Measurements from ENCODE around the gene ZNF212. TPM values are rescaled to one million over a fixed set of nuclear protein-coding genes. Genes with fewer than 3 reads are reported as not detected.

The ZNF212 gene
- total RNA-seq, 1 donor from 2014 or later: 15.8 TPM

- TF ChIP-seq CTCF (conservative IDR thresholded peaks at IDR 0.05): no peak
- H3K9me3 Mint-ChIP-seq: peaks cover 7% of the 10 kb centered on the region
- no peaks in the 10 kb centered on the region for H3K4me1 Mint-ChIP-seq
- H3K4me3 Mint-ChIP-seq: no peak overlapping the region
- H3K27me3 Mint-ChIP-seq (ENCODE audit: low read depth): no peaks in the 10 kb centered on the region
- no peak for DNase-seq (ENCODE audit: low read depth, low spot score)
- no peak overlapping the region for H3K27ac Mint-ChIP-seq (ENCODE audit: unreplicated experiment)
- peaks cover 32% of the 10 kb centered on the region for H3K36me3 Mint-ChIP-seq (ENCODE audit: low read depth)
Measured at GRCh38 chr7:149277871-149278270, 38.4 kb downstream of the ZNF212 start.

DNA sequence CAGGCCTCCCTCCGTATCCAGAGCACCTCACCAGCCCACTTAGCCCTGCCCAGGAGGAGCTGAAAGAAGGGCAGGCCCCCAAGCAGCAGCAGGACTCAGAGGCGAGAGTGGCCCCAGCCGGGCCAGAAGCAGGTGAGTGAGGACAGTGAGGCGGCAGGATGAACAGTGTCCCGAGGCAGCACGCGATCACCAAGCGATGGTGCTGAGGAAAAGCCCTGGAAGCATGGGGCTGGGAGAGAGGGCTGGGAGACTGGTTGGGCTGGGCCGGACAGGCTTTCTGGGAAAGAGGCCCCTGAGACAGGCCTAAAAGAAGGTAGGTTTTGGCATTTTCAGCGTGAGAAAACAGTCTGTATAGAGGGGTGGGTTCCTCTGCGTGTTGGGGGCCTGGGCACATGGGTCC lies 38.9 kb downstream of the ZNF212 start:
- no peaks in the 10 kb centered on the region for H3K4me1 Mint-ChIP-seq
- H3K36me3 Mint-ChIP-seq (ENCODE audit: low read depth): peaks cover 27% of the 10 kb centered on the region
- TF ChIP-seq CTCF (conservative IDR thresholded peaks at IDR 0.05): no peak
- no peaks in the 10 kb centered on the region for H3K27me3 Mint-ChIP-seq (ENCODE audit: low read depth)
- H3K27ac Mint-ChIP-seq (ENCODE audit: unreplicated experiment): no peak overlapping the region
- no peak for DNase-seq (ENCODE audit: low read depth, low spot score)
- no peak overlapping the region for H3K4me3 Mint-ChIP-seq
- H3K9me3 Mint-ChIP-seq: peaks cover 7% of the 10 kb centered on the region

GRCh38 chr7:149279111-149279743 lies 39.8 kb downstream of the ZNF212 start:
- Mint-ChIP-seq H3K36me3 (ENCODE audit: low read depth) (peaks cover 22% of the 10 kb centered on the region), H3K4me3 (no peak overlapping the region), H3K27me3 (ENCODE audit: low read depth) (no peaks in the 10 kb centered on the region), H3K9me3 (peaks cover 4% of the 10 kb centered on the region), H3K27ac (ENCODE audit: unreplicated experiment) (no peak overlapping the region), H3K4me1 (no peaks in the 10 kb centered on the region)
- no peak for TF ChIP-seq CTCF (conservative IDR thresholded peaks at IDR 0.05)
- DNase-seq (ENCODE audit: low read depth, low spot score): no peak

- H3K36me3 Mint-ChIP-seq (ENCODE audit: low read depth): peaks cover 18% of the 10 kb centered on the region
- H3K27me3 Mint-ChIP-seq (ENCODE audit: low read depth): no peaks in the 10 kb centered on the region
- no peak for DNase-seq (ENCODE audit: low read depth, low spot score)
- no peaks in the 10 kb centered on the region for H3K9me3 Mint-ChIP-seq
- TF ChIP-seq CTCF (conservative IDR thresholded peaks at IDR 0.05): no peak
- H3K4me3 Mint-ChIP-seq: no peak overlapping the region
- no peaks in the 10 kb centered on the region for H3K4me1 Mint-ChIP-seq
- H3K27ac Mint-ChIP-seq (ENCODE audit: unreplicated experiment): no peak overlapping the region
Measured at GRCh38 chr7:149280151-149280550, 40.7 kb downstream of the ZNF212 start.

DNA sequence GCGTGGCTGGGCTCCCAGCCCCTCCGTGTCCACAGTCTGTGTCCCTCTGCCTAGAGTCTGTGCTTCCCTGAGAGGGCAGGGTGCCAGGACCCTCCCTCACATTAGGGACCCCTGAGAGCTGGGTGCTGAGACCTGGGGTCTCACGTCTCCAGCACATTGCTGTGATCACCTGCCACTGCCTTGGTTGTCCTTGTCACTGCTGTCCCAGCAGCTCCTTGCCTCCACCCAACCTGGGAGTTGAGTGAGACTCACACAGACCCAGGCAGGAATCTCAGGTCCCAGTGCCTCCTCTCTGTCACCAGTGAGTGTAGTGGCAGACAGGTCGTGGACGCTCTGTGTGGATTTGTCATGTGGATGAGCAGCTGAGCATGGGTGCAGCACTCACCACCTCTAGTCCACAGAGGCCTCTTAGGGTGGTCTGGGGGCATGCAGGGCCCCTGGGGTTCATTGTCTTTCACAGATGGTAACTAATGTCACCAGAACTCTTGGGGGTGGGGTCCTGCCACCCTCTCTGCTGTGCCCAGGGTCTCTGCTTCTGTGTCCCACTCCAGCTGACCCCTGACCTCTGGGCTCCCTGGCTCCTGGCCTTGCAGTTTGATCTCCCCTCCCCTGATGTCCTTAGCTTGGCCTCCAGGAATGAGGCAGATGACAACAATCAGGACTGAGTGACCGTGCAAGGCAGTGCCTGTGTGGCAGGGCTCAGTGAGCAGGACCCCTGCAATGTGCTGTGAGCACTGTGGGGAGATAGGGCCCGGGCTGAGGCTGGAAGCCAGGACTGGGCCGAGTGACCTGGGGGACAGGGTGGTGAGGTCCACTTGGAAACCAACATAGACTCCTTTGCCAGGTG lies 41.4 kb downstream of the ZNF212 start:
- Mint-ChIP-seq H3K27ac (ENCODE audit: unreplicated experiment) (no peak overlapping the region), H3K4me3 (no peak overlapping the region), H3K4me1 (peaks cover 5% of the 10 kb centered on the region), H3K27me3 (ENCODE audit: low read depth) (peaks cover 4% of the 10 kb centered on the region), H3K36me3 (ENCODE audit: low read depth) (peaks cover 18% of the 10 kb centered on the region), H3K9me3 (no peaks in the 10 kb centered on the region)
- DNase-seq (ENCODE audit: low read depth, low spot score): no peak
- TF ChIP-seq CTCF (conservative IDR thresholded peaks at IDR 0.05): no peak
